ENCODE measurements around the gene BST2.

Gene BST2

DNA sequence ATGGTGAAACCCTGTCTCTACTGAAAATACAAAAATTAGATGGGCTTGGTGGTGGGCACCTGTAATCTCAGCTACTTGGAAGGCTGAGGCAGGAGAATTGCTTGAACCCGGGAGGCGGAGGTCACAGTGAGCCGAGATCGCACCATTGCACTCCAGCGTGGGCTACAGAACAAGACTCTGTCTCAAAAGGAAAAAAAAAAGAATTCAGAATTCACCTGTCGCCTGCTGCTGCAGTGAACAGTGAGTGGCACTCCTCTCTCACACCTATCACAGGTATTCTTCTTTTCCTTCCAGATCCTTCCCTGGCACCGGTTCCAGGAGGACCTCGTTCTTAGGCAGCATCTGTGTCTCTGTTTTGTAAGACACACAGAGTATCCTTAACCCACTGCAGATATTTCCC lies 8.7 kb upstream of the BST2 start:
- no peaks in the 10 kb centered on the region for H3K9me3 ChIP-seq (ENCODE audit: insufficient read depth, low read length)
- peak overlapping the region; percentile 51; the same call in 1 of the 2 replicates for H3K27ac ChIP-seq (ENCODE audit: low read depth, low read length)
- no peak overlapping the region for H3K9ac ChIP-seq (ENCODE audit: low read length)

GRCh38 chr19:17411801-17412200 lies 6.4 kb upstream of the BST2 start:
- H3K79me2 ChIP-seq (ENCODE audit: insufficient read depth, low read length), result no peaks in the 10 kb centered on the region
- H2AFZ ChIP-seq (ENCODE audit: low read depth, low read length, severe bottlenecking), result no peak overlapping the region
- H3K9me3 ChIP-seq (ENCODE audit: insufficient read depth, low read length), result no peaks in the 10 kb centered on the region
- H3K36me3 ChIP-seq (ENCODE audit: low read length), result no peaks in the 10 kb centered on the region
- H3K4me3 ChIP-seq (ENCODE audit: insufficient read depth, low read length, poor library complexity, severe bottlenecking), result no peak overlapping the region
- H3K27ac ChIP-seq (ENCODE audit: low read depth, low read length), result peak overlapping the region; percentile 51
- peak overlapping the region; percentile 32 for H3K9ac ChIP-seq (ENCODE audit: low read length)
- H3K9me2 ChIP-seq (replicated peaks; ENCODE audit: insufficient read depth, low read length), result no peaks in the 10 kb centered on the region
- H4K20me1 ChIP-seq (ENCODE audit: low read depth, low read length), result no peaks in the 10 kb centered on the region
- H3K4me2 ChIP-seq (ENCODE audit: low read depth, low read length, poor library complexity, severe bottlenecking), result peak overlapping the region; percentile 52
- H3K27me3 ChIP-seq (ENCODE audit: low read length), result no peaks in the 10 kb centered on the region
- TF ChIP-seq CTCF (IDR thresholded peaks at IDR 0.05; ENCODE audit: insufficient read depth, low read length, poor library complexity, severe bottlenecking) (no peak), EZH2phosphoT487 (conservative IDR thresholded peaks at IDR 0.05; ENCODE audit: low read length) (no peak)
- peaks cover 8% of the 10 kb centered on the region; the same call in 1 of the 2 replicates for H3F3A ChIP-seq (ENCODE audit: insufficient read depth)

More for the DNA sequence above, 8.7 kb upstream of the BST2 start:
- no peaks in the 10 kb centered on the region for H3K9me2 ChIP-seq (replicated peaks; ENCODE audit: insufficient read depth, low read length)
- no peaks in the 10 kb centered on the region for H3K79me2 ChIP-seq (ENCODE audit: insufficient read depth, low read length)
- no peaks in the 10 kb centered on the region for H3K36me3 ChIP-seq (ENCODE audit: low read length)
- no peak overlapping the region for H3K4me2 ChIP-seq (ENCODE audit: low read depth, low read length, poor library complexity, severe bottlenecking)
- TF ChIP-seq CTCF (IDR thresholded peaks at IDR 0.05; ENCODE audit: insufficient read depth, low read length, poor library complexity, severe bottlenecking) (no peak), EZH2phosphoT487 (conservative IDR thresholded peaks at IDR 0.05; ENCODE audit: low read length) (no peak)
- peaks cover 11% of the 10 kb centered on the region; the same call in 1 of the 2 replicates for H3F3A ChIP-seq (ENCODE audit: insufficient read depth)
- H2AFZ ChIP-seq (ENCODE audit: low read depth, low read length, severe bottlenecking), result no peak overlapping the region
- H3K4me3 ChIP-seq (ENCODE audit: insufficient read depth, low read length, poor library complexity, severe bottlenecking), result no peak overlapping the region
- H3K27me3 ChIP-seq (ENCODE audit: low read length), result no peaks in the 10 kb centered on the region
- H4K20me1 ChIP-seq (ENCODE audit: low read depth, low read length), result no peaks in the 10 kb centered on the region

- Histone ChIP-seq H3K27me3 (ENCODE audit: low read length) (no peaks in the 10 kb centered on the region), H3K9me2 (replicated peaks; ENCODE audit: insufficient read depth, low read length) (no peaks in the 10 kb centered on the region), H3K27ac (ENCODE audit: low read depth, low read length) (no peak overlapping the region), H3K36me3 (ENCODE audit: low read length) (no peaks in the 10 kb centered on the region), H3F3A (ENCODE audit: insufficient read depth) (peaks cover 12% of the 10 kb centered on the region; the same call in 1 of the 2 replicates), H3K4me2 (ENCODE audit: low read depth, low read length, poor library complexity, severe bottlenecking) (no peak overlapping the region), H3K9me3 (ENCODE audit: insufficient read depth, low read length) (no peaks in the 10 kb centered on the region), H3K79me2 (ENCODE audit: insufficient read depth, low read length) (0 out of 2 replicates have a peak, but pooled peaks cover under 1% of the 10 kb centered on the region), H4K20me1 (ENCODE audit: low read depth, low read length) (no peaks in the 10 kb centered on the region), H3K9ac (ENCODE audit: low read length) (no peak overlapping the region), H2AFZ (ENCODE audit: low read depth, low read length, severe bottlenecking) (no peak overlapping the region), H3K4me3 (ENCODE audit: insufficient read depth, low read length, poor library complexity, severe bottlenecking) (no peak overlapping the region)
- no peak for TF ChIP-seq CTCF (IDR thresholded peaks at IDR 0.05; ENCODE audit: insufficient read depth, low read length, poor library complexity, severe bottlenecking)
- no peak for TF ChIP-seq EZH2phosphoT487 (conservative IDR thresholded peaks at IDR 0.05; ENCODE audit: low read length)
These were observed 4.6 kb upstream of the BST2 start for GRCh38 chr19:17409990-17410389.
